Parathyroid adenoma (tissue), 2 donors: ENCODE measurements around the gene RAB10.

Source experiments
- H2AFZ ChIP-seq: fragments of 300-600 bp; sonication (generic); one replicate; pipeline ENCODE4 v1.7.0; 2017; ENCODE audit warnings: antibody characterized with exemption, mild to moderate bottlenecking
- H3K27ac ChIP-seq: fragments of 300-600 bp; sonication (generic); one replicate; pipeline ENCODE4 v1.7.0; 2017
- H3K27me3 ChIP-seq: fragments of 300-600 bp; sonication (generic); one replicate; pipeline ENCODE4 v1.7.0; 2017; ENCODE audit warnings: low read length; ENCODE audit not compliant: control insufficient read depth, insufficient read depth
- H3K36me3 ChIP-seq: fragments of 300-600 bp; sonication (generic); one replicate; pipeline ENCODE4 v1.7.0; 2017; ENCODE audit warnings: low read length; ENCODE audit not compliant: control insufficient read depth, insufficient read depth
- H3K4me1 ChIP-seq: fragments of 300-600 bp; sonication (generic); one replicate; pipeline ENCODE4 v1.7.0; 2017; ENCODE audit warnings: control low read depth
- H3K4me2 ChIP-seq: fragments of 300-600 bp; sonication (generic); one replicate; pipeline ENCODE4 v1.7.0; 2017; ENCODE audit warnings: low read length
- H3K4me3 ChIP-seq: fragments of 300-600 bp; sonication (generic); one replicate; pipeline ENCODE4 v1.7.0; 2017; ENCODE audit warnings: low read depth, low read length
- H3K79me2 ChIP-seq: fragments of 300-600 bp; sonication (generic); one replicate; pipeline ENCODE4 v1.7.0; 2017; ENCODE audit warnings: control low read depth
- H3K9ac ChIP-seq: fragments of 300-600 bp; sonication (generic); one replicate; pipeline ENCODE4 v1.7.0; 2017; ENCODE audit warnings: mild to moderate bottlenecking
- H3K9me3 ChIP-seq: fragments of 300-600 bp; sonication (generic); one replicate; pipeline ENCODE4 v1.7.0; 2017; ENCODE audit warnings: low read length; ENCODE audit not compliant: control insufficient read depth
- CTCF ChIP-seq: fragments of 300-600 bp; sonication (generic); IDR thresholded peaks from one replicate; pipeline ENCODE4 v1.7.0; 2017; ENCODE audit warnings: antibody characterized with exemption, mild to moderate bottlenecking
- donor health status: primary hyperparathyroidism.

Gene RAB10

GRCh38 chr2:26001743-26002351 lies 32.0 kb upstream of the RAB10 start:
- Histone ChIP-seq H3K27me3 (no peaks in the 10 kb centered on the region), H2AFZ (peak overlapping the region; percentile 77), H3K4me1 (peaks cover 16% of the 10 kb centered on the region), H3K4me2 (no peak overlapping the region), H3K9ac (no peak overlapping the region), H3K36me3 (no peaks in the 10 kb centered on the region), H3K79me2 (no peaks in the 10 kb centered on the region), H3K27ac (peak overlapping the region; percentile 26), H3K9me3 (no peaks in the 10 kb centered on the region), H3K4me3 (no peak overlapping the region)
- no peak for TF ChIP-seq CTCF

GRCh38 chr2:26002632-26003310 lies 31.1 kb upstream of the RAB10 start:
- Histone ChIP-seq H3K9me3 (no peaks in the 10 kb centered on the region), H3K4me2 (no peak overlapping the region), H3K4me3 (no peak overlapping the region), H3K27me3 (no peaks in the 10 kb centered on the region), H3K27ac (no peak overlapping the region), H3K36me3 (no peaks in the 10 kb centered on the region), H3K79me2 (no peaks in the 10 kb centered on the region), H3K9ac (no peak overlapping the region), H2AFZ (peak overlapping the region; percentile 1), H3K4me1 (peaks cover 15% of the 10 kb centered on the region)
- no peak for TF ChIP-seq CTCF

- no peak for TF ChIP-seq CTCF
- Histone ChIP-seq H3K36me3 (no peaks in the 10 kb centered on the region), H3K9ac (no peak overlapping the region), H2AFZ (no peak overlapping the region), H3K4me1 (peaks cover 27% of the 10 kb centered on the region), H3K4me3 (no peak overlapping the region), H3K4me2 (no peak overlapping the region), H3K27me3 (no peaks in the 10 kb centered on the region), H3K79me2 (no peaks in the 10 kb centered on the region), H3K27ac (peak overlapping the region; percentile 91), H3K9me3 (no peaks in the 10 kb centered on the region)
Observed at GRCh38 chr2:26008095-26008494, 25.8 kb upstream of the RAB10 start.

- no peak for TF ChIP-seq CTCF
- Histone ChIP-seq H3K4me1 (peaks cover 27% of the 10 kb centered on the region), H3K79me2 (no peaks in the 10 kb centered on the region), H3K4me2 (no peak overlapping the region), H3K9me3 (no peaks in the 10 kb centered on the region), H3K9ac (no peak overlapping the region), H3K27ac (peak overlapping the region; percentile 91), H3K27me3 (no peaks in the 10 kb centered on the region), H3K36me3 (no peaks in the 10 kb centered on the region), H3K4me3 (no peak overlapping the region), H2AFZ (peak overlapping the region; percentile 72)
Observed at GRCh38 chr2:26008851-26009566, 24.9 kb upstream of the RAB10 start.
